Measurements from ENCODE around the gene TCF4.

TCF4 gene

DNA sequence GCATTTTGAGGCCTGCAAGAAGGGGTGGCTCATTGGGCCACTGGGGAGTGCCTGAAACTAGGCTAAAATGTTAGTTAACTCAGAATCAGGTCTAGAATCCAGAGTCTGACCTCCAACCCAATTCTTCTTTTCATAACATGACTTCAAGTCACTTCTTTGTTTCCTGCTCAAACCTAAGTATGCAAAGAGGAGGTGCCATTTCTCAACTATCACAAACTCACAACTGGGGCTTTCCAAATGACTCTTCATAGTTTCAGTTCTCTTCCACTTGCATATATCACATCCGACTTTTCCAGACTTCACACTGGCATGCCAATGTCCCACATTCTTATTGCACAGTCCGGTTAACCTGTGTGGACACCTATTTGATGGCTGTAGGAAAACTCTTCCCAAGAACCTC lies 211.6 kb downstream of the TCF4 start:
- H3K4me3 ChIP-seq (ENCODE audit: low read depth, low read length) = no peak overlapping the region
- DNase-seq (ENCODE audit: low read depth) = no peak

GRCh38 chr18:55375930-55376329 lies 212.1 kb downstream of the TCF4 start:
- H3K4me3 ChIP-seq (ENCODE audit: low read depth, low read length) = no peak overlapping the region
- DNase-seq (ENCODE audit: low read depth) = no peak

- no peak for DNase-seq (ENCODE audit: low read depth)
- H3K4me3 ChIP-seq (ENCODE audit: low read depth, low read length) = no peak overlapping the region
Measured at GRCh38 chr18:55374741-55375140, 213.3 kb downstream of the TCF4 start.

- no peak for DNase-seq (ENCODE audit: low read depth)
- H3K4me3 ChIP-seq (ENCODE audit: low read depth, low read length) = no peak overlapping the region
Measured at GRCh38 chr18:55372209-55372608, 215.8 kb downstream of the TCF4 start.

DNA sequence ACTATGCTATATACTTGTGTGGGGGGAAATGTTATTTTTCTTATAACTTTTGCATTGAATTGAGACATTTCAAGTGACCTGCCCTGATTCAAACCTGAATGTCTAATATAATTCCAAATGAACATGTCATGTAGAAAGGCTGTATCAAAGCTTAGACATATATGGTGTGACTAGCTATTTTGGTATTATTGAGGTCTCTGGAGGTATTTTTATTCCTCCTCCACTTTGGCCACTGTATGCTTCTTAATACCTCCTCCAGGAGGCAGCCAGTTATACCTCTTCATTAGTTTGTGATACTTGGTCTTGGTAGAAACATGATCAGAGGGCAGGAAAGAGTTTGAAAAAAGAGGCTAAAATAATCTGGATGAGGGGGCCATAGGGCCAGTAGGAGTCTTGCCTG lies 217.1 kb downstream of the TCF4 start:
- DNase-seq (ENCODE audit: low read depth) = no peak
- H3K4me3 ChIP-seq (ENCODE audit: low read depth, low read length) = no peak overlapping the region

DNA sequence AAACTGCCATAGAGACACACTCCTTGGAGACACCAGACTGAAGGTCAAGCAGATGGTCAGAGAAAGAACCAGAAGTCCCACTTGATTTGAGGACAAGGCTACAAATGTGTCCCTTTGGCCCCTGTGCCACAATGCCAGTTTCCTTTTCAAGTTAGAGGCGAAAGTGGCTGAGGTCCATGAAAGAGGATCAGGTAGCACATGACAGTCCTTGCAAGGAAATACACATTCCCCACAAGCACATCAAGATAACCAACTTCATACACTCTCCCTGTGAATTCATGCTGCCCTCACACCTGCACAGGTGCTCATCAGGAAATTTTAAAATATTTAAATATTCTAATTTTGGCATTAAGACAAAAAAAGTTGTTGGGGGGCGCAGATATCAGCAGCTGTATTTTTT lies 218.6 kb downstream of the TCF4 start:
- H3K4me3 ChIP-seq (ENCODE audit: low read depth, low read length) = no peak overlapping the region
- DNase-seq (ENCODE audit: low read depth) = no peak

DNA sequence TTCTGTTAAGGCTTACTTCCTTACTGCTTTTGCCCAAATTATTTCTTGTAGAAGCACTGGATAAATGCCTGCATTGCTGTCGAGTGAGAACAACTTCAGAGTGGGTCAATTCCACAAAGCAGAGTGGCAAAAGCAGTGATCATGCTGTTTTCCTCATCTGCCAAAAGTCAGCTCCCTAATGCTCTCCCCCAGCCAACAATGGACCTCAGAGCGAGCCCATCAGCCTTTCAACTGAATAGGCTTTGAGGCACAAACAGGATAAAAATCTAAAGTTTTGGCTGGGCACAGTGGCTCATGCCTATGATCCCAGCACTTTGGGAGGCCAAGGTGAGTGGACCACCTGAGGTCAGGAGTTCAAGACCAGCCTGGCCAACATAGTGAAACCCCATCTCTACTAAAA lies 222.7 kb downstream of the TCF4 start:
- DNase-seq (ENCODE audit: low read depth) = no peak
- H3K4me3 ChIP-seq (ENCODE audit: low read depth, low read length) = no peak overlapping the region

DNA sequence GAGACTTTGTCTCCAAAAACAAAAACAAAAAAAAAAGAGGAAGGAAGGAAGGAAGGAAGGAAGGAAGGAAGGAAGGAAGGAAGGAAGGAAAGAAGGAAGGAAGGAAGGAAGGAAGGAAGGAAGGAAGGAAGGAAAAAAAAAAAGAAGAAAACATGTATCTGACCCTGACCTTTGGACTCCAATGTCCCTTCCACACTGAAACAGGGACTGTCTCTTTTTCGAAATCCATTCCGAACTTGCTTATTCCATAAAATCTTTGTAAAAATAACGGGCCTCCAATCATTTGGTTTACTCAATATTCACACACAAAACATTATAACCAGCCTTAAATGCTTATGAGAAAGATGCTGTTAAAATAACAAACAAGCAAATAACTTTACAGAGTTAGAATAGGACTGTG lies 225.7 kb downstream of the TCF4 start:
- DNase-seq (ENCODE audit: low read depth) = no peak
- no peak overlapping the region for H3K4me3 ChIP-seq (ENCODE audit: low read depth, low read length)

DNA sequence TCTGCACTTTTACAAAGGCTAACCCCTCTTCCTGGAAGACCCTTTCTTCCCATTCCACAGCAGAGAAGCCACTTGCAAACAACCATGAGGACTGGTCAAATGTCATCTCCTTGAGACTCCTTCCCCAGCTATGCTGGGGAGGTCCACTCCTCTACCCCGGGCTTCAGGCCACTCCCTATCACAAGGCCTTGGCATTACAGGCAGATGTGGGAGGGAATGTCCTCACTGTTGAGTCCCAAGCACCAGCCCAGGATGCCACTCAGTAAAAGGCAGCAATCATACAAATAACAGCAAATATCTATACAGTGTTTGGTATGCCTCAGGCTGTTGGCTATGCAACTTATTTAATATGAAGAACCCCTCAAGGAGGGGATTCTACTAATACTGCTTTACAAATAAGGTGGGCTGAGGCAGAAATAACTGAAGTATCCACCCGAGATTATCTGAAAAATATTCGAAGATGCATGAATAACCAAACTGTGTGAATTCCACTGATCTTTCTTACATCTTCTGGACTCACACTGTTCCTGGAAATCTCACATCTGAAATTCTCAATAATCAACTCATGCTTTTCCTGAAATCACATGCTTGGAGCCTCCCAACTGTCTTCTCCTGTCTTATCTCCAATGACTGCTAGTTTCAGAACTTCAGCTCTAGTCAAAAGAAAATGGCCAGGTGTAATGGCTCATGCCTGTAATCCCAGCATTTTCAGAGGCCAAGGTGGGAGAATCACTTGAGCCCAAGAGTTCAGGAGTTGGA lies 226.3 kb downstream of the TCF4 start:
- DNase-seq (ENCODE audit: low read depth) = no peak

GRCh38 chr18:55360061-55360460 lies 227.9 kb downstream of the TCF4 start:
- H3K4me3 ChIP-seq (ENCODE audit: low read depth, low read length) = no peak overlapping the region
- no peak for DNase-seq (ENCODE audit: low read depth)

More for the DNA sequence above, 226.3 kb downstream of the TCF4 start:
- H3K4me3 ChIP-seq (ENCODE audit: low read depth, low read length) = no peak overlapping the region

GRCh38 chr18:55356815-55357214 lies 231.2 kb downstream of the TCF4 start:
- no peak for DNase-seq (ENCODE audit: low read depth)
- H3K4me3 ChIP-seq (ENCODE audit: low read depth, low read length) = no peak overlapping the region

GRCh38 chr18:55355223-55355622 lies 232.8 kb downstream of the TCF4 start:
- H3K4me3 ChIP-seq (ENCODE audit: low read depth, low read length) = no peak overlapping the region
- no peak for DNase-seq (ENCODE audit: low read depth)

GRCh38 chr18:55354795-55355194 lies 233.2 kb downstream of the TCF4 start:
- no peak overlapping the region for H3K4me3 ChIP-seq (ENCODE audit: low read depth, low read length)

DNA sequence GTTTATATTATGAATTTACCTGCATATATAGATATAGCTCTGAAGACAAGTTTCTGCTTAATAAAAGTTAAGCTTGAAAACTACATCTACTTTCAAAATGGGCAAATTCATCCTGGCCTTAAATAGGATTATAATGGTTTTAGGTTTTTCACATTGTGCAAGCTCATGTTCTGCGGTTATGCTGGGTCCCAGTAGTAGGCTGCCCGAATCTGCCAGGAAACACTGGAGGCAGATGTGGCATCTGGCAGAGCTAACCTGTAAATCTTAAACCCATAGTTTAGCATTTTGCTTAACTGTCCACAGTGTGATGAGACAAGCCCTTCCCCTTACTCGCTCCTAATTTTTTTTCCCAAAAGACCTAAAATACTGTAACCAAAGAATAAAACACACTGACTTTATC lies 234.2 kb downstream of the TCF4 start:
- no peak for DNase-seq (ENCODE audit: low read depth)
- no peak overlapping the region for H3K4me3 ChIP-seq (ENCODE audit: low read depth, low read length)

More at GRCh38 chr18:55354795-55355194, 233.2 kb downstream of the TCF4 start:
- peak; percentile 45 for DNase-seq (ENCODE audit: low read depth)

GRCh38 chr18:55353391-55353790 lies 234.6 kb downstream of the TCF4 start:
- no peak overlapping the region for H3K4me3 ChIP-seq (ENCODE audit: low read depth, low read length)
- no peak for DNase-seq (ENCODE audit: low read depth)

GRCh38 chr18:55351980-55352714 lies 235.8 kb downstream of the TCF4 start:
- no peak for DNase-seq (ENCODE audit: low read depth)
- no peak overlapping the region for H3K4me3 ChIP-seq (ENCODE audit: low read depth, low read length)

GRCh38 chr18:55351241-55351691 lies 236.7 kb downstream of the TCF4 start:
- no peak for DNase-seq (ENCODE audit: low read depth)
- H3K4me3 ChIP-seq (ENCODE audit: low read depth, low read length) = no peak overlapping the region

DNA sequence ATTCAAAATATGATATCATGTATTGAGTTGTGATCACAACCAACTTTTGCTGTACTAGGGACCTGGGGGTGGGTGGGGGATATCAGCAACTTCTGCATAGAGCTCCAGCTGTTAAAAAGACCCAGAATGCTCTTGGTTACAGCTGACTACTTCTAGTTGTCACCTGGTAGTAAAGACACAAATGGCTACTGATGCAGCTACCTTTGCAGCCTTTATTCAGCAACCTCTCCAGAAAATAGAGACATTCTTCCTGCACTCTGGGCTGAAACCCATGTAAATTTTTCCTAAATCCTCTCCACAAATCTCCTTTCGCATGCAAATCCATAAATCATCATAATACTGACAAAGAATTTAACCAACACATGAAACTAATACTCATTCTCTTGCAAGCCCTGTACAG lies 238.3 kb downstream of the TCF4 start:
- H3K4me3 ChIP-seq (ENCODE audit: low read depth, low read length) = no peak overlapping the region
- DNase-seq (ENCODE audit: low read depth) = no peak

DNA sequence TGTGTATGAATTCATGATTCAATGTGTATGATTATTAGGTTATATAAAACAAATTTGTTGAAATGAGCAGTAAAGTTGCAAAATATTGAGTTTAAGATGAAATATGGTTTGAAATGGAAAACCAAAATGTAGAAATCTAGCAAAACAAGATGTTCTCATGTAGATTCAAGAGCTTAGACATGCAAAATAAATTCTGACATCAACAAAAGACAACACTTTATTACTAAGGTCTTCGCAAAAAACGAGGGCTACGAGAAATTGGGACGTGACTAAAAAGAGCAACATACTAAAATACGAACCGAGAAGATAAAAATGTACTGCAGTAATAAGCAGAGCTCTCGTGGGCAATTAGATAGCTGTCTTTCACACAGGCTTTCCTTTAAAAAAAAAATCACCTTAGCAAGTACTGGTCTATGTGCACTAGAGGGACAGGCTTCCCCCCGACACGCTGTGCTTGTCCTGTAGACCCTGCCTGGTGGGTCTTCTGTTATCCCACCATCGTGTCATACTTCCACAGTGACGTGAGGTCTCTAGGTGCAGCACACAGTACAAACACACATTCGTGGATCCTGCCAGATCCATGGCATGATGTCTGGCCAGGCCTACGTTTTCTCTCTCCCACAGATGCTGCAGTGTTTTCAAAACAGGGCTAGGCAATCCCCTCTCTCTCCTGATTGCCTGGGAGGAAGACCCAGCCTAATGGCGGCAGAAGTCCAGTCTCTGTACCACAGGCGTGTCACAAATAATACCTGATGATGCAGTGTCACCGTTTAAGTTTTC lies 240.8 kb downstream of the TCF4 start:
- H3K4me3 ChIP-seq (ENCODE audit: low read depth, low read length) = no peak overlapping the region
- DNase-seq (ENCODE audit: low read depth) = no peak

DNA sequence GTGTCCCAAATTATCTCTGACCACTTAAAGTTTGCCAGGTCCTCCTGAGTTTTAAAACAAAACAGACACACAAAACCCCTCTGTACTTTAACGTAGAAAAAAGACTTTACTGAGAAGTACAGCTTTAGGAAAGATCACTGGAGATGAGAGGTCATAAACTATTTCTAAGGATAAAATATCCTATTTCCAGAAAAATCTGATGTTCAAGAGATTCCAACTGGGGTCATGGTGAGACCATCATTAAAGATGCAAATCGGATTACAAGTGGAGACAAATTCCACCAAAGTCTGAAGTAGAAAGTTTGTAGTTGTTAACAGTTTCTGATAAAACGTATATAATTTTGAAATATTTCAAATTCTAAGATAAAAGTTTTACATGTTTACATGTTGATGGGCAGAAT lies 241.6 kb downstream of the TCF4 start:
- H3K4me3 ChIP-seq (ENCODE audit: low read depth, low read length) = no peak overlapping the region
- DNase-seq (ENCODE audit: low read depth) = no peak

All from skeletal muscle cell (primary cell).